ENCODE measurements around the gene FAM114A2. TPM values are rescaled to one million over a fixed set of nuclear protein-coding genes. Genes with fewer than 3 reads are reported as not detected.
"Not testable (repeated sequence)": the region's sequence is repeated elsewhere in the genome, so short reads cannot be mapped to it uniquely, and the experiment has no call there.

The FAM114A2 gene
- total and polyA plus RNA-seq, 9 donors: 14.0 to 42.4 (median 17.8) TPM

GRCh38 chr5:154038261-154038706 lies 426 bp downstream of the FAM114A2 start:
- Histone ChIP-seq H3K4me1 (ENCODE audit: control insufficient read depth, insufficient read depth, low read length) (peaks cover 8% of the 10 kb centered on the region), H3K27me3 (ENCODE audit: control insufficient read depth, insufficient read depth, low read length) (no peaks in the 10 kb centered on the region), H3K9me3 (replicated peaks; ENCODE audit: control insufficient read depth, low read depth, low read length) (no peaks in the 10 kb centered on the region), H3K4me3 (ENCODE audit: low read length) (peak overlapping the region; percentile 91), H3K27ac (ENCODE audit: low read length) (peak overlapping the region; percentile 96), H3K36me3 (ENCODE audit: control insufficient read depth, insufficient read depth, low read length) (no peaks in the 10 kb centered on the region)
- peak; percentile 66 for DNase-seq
- WGBS (ENCODE audit: insufficient coverage): 0% methylated on average over 10 of the region's 22 CpGs

- DNase-seq: no peak
- no peaks in the 10 kb centered on the region for H3K9me3 ChIP-seq (replicated peaks; ENCODE audit: control insufficient read depth, low read depth, low read length)
- H3K36me3 ChIP-seq (ENCODE audit: control insufficient read depth, insufficient read depth, low read length): peaks cover 10% of the 10 kb centered on the region
- H3K4me3 ChIP-seq (ENCODE audit: low read length): no peak overlapping the region
- WGBS (ENCODE audit: insufficient coverage): 100% methylated on average over 1 of the region's 3 CpGs
- H3K27ac ChIP-seq (ENCODE audit: low read length): no peak overlapping the region
- H3K27me3 ChIP-seq (ENCODE audit: control insufficient read depth, insufficient read depth, low read length): no peaks in the 10 kb centered on the region
- peaks cover 6% of the 10 kb centered on the region for H3K4me1 ChIP-seq (ENCODE audit: control insufficient read depth, insufficient read depth, low read length)
Measured at GRCh38 chr5:154034944-154035343, 3.8 kb downstream of the FAM114A2 start.

GRCh38 chr5:154031937-154032489 lies 6.7 kb downstream of the FAM114A2 start:
- WGBS (ENCODE audit: insufficient coverage): 81% methylated on average over 2 of the region's 2 CpGs
- no peak for DNase-seq
- H3K36me3 ChIP-seq (ENCODE audit: control insufficient read depth, insufficient read depth, low read length): peaks cover 17% of the 10 kb centered on the region

GRCh38 chr5:154025951-154026350 lies 12.8 kb downstream of the FAM114A2 start:
- Histone ChIP-seq H3K4me1 (ENCODE audit: control insufficient read depth, insufficient read depth, low read length) (no peaks in the 10 kb centered on the region), H3K36me3 (ENCODE audit: control insufficient read depth, insufficient read depth, low read length) (peaks cover 16% of the 10 kb centered on the region), H3K9me3 (replicated peaks; ENCODE audit: control insufficient read depth, low read depth, low read length) (no peaks in the 10 kb centered on the region), H3K27me3 (ENCODE audit: control insufficient read depth, insufficient read depth, low read length) (no peaks in the 10 kb centered on the region), H3K27ac (ENCODE audit: low read length) (no peak overlapping the region), H3K4me3 (ENCODE audit: low read length) (no peak overlapping the region)
- no peak for DNase-seq

More at GRCh38 chr5:154031937-154032489, 6.7 kb downstream of the FAM114A2 start:
- no peak overlapping the region for H3K27ac ChIP-seq (ENCODE audit: low read length)
- no peaks in the 10 kb centered on the region for H3K27me3 ChIP-seq (ENCODE audit: control insufficient read depth, insufficient read depth, low read length)
- no peaks in the 10 kb centered on the region for H3K4me1 ChIP-seq (ENCODE audit: control insufficient read depth, insufficient read depth, low read length)
- H3K9me3 ChIP-seq (replicated peaks; ENCODE audit: control insufficient read depth, low read depth, low read length): no peaks in the 10 kb centered on the region
- no peak overlapping the region for H3K4me3 ChIP-seq (ENCODE audit: low read length)

GRCh38 chr5:154018919-154019318 lies 19.8 kb downstream of the FAM114A2 start:
- not testable (repeated sequence) for DNase-seq; H3K27ac ChIP-seq (ENCODE audit: low read length); H3K4me1 ChIP-seq (ENCODE audit: control insufficient read depth, insufficient read depth, low read length); H3K9me3 ChIP-seq (replicated peaks; ENCODE audit: control insufficient read depth, low read depth, low read length); H3K36me3 ChIP-seq (ENCODE audit: control insufficient read depth, insufficient read depth, low read length); H3K4me3 ChIP-seq (ENCODE audit: low read length); H3K27me3 ChIP-seq (ENCODE audit: control insufficient read depth, insufficient read depth, low read length)
- no CpG with 5 or more reads among the region's 1 CpG for WGBS (ENCODE audit: insufficient coverage)

GRCh38 chr5:154015071-154015693 lies 23.5 kb downstream of the FAM114A2 start:
- no peak for DNase-seq
- Histone ChIP-seq H3K27me3 (ENCODE audit: control insufficient read depth, insufficient read depth, low read length) (no peaks in the 10 kb centered on the region), H3K27ac (ENCODE audit: low read length) (no peak overlapping the region), H3K4me3 (ENCODE audit: low read length) (no peak overlapping the region), H3K9me3 (replicated peaks; ENCODE audit: control insufficient read depth, low read depth, low read length) (no peaks in the 10 kb centered on the region), H3K4me1 (ENCODE audit: control insufficient read depth, insufficient read depth, low read length) (no peaks in the 10 kb centered on the region), H3K36me3 (ENCODE audit: control insufficient read depth, insufficient read depth, low read length) (peaks cover 20% of the 10 kb centered on the region)
- WGBS (ENCODE audit: insufficient coverage): no CpG with 5 or more reads among the region's 4 CpGs

GRCh38 chr5:154010660-154011059 lies 28.1 kb downstream of the FAM114A2 start:
- H3K9me3 ChIP-seq (replicated peaks; ENCODE audit: control insufficient read depth, low read depth, low read length): no peaks in the 10 kb centered on the region
- peaks cover 20% of the 10 kb centered on the region for H3K36me3 ChIP-seq (ENCODE audit: control insufficient read depth, insufficient read depth, low read length)
- no peaks in the 10 kb centered on the region for H3K4me1 ChIP-seq (ENCODE audit: control insufficient read depth, insufficient read depth, low read length)
- no peak overlapping the region for H3K4me3 ChIP-seq (ENCODE audit: low read length)
- H3K27ac ChIP-seq (ENCODE audit: low read length): no peak overlapping the region
- 74% methylated on average over 3 of the region's 3 CpGs for WGBS (ENCODE audit: insufficient coverage)
- no peaks in the 10 kb centered on the region for H3K27me3 ChIP-seq (ENCODE audit: control insufficient read depth, insufficient read depth, low read length)
- DNase-seq: no peak

- Histone ChIP-seq H3K27ac (ENCODE audit: low read length) (no peak overlapping the region), H3K4me1 (ENCODE audit: control insufficient read depth, insufficient read depth, low read length) (no peaks in the 10 kb centered on the region), H3K9me3 (replicated peaks; ENCODE audit: control insufficient read depth, low read depth, low read length) (no peaks in the 10 kb centered on the region), H3K27me3 (ENCODE audit: control insufficient read depth, insufficient read depth, low read length) (no peaks in the 10 kb centered on the region), H3K4me3 (ENCODE audit: low read length) (no peak overlapping the region), H3K36me3 (ENCODE audit: control insufficient read depth, insufficient read depth, low read length) (peaks cover 10% of the 10 kb centered on the region)
- WGBS (ENCODE audit: insufficient coverage): 100% methylated on average over 1 of the region's 1 CpG
- DNase-seq: no peak
Measured at GRCh38 chr5:154005648-154006047, 33.1 kb downstream of the FAM114A2 start.

- peak overlapping the region; percentile 86 for H3K27ac ChIP-seq (ENCODE audit: low read length)
- H3K36me3 ChIP-seq (ENCODE audit: control insufficient read depth, insufficient read depth, low read length): peaks cover 12% of the 10 kb centered on the region
- H3K4me3 ChIP-seq (ENCODE audit: low read length): no peak overlapping the region
- 83% methylated on average over 3 of the region's 7 CpGs for WGBS (ENCODE audit: insufficient coverage)
- H3K9me3 ChIP-seq (replicated peaks; ENCODE audit: control insufficient read depth, low read depth, low read length): no peaks in the 10 kb centered on the region
- peak; percentile 6 for DNase-seq
- no peaks in the 10 kb centered on the region for H3K4me1 ChIP-seq (ENCODE audit: control insufficient read depth, insufficient read depth, low read length)
- H3K27me3 ChIP-seq (ENCODE audit: control insufficient read depth, insufficient read depth, low read length): no peaks in the 10 kb centered on the region
Measured at GRCh38 chr5:154002511-154003020, 36.1 kb downstream of the FAM114A2 start.

GRCh38 chr5:154002093-154002492 lies 36.6 kb downstream of the FAM114A2 start:
- no peak overlapping the region for H3K4me3 ChIP-seq (ENCODE audit: low read length)
- peaks cover 14% of the 10 kb centered on the region for H3K36me3 ChIP-seq (ENCODE audit: control insufficient read depth, insufficient read depth, low read length)
- WGBS (ENCODE audit: insufficient coverage): no CpG with 5 or more reads among the region's 4 CpGs
- H3K4me1 ChIP-seq (ENCODE audit: control insufficient read depth, insufficient read depth, low read length): no peaks in the 10 kb centered on the region
- peak; percentile 81 for DNase-seq
- no peaks in the 10 kb centered on the region for H3K27me3 ChIP-seq (ENCODE audit: control insufficient read depth, insufficient read depth, low read length)
- peak overlapping the region; percentile 86 for H3K27ac ChIP-seq (ENCODE audit: low read length)
- no peaks in the 10 kb centered on the region for H3K9me3 ChIP-seq (replicated peaks; ENCODE audit: control insufficient read depth, low read depth, low read length)

All from muscle of leg (tissue), 11 donors.